ENCODE results near the gene VPS37C.

Gene VPS37C

GRCh38 chr11:61174273-61174672 is 13.0 kb upstream of the VPS37C start:
- TF ChIP-seq, protein P1, sequence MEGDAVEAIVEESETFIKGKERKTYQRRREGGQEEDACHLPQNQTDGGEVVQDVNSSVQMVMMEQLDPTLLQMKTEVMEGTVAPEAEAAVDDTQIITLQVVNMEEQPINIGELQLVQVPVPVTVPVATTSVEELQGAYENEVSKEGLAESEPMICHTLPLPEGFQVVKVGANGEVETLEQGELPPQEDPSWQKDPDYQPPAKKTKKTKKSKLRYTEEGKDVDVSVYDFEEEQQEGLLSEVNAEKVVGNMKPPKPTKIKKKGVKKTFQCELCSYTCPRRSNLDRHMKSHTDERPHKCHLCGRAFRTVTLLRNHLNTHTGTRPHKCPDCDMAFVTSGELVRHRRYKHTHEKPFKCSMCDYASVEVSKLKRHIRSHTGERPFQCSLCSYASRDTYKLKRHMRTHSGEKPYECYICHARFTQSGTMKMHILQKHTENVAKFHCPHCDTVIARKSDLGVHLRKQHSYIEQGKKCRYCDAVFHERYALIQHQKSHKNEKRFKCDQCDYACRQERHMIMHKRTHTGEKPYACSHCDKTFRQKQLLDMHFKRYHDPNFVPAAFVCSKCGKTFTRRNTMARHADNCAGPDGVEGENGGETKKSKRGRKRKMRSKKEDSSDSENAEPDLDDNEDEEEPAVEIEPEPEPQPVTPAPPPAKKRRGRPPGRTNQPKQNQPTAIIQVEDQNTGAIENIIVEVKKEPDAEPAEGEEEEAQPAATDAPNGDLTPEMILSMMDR (IDR thresholded peaks at IDR 0.05; ENCODE audit: low read depth, low read length, missing control alignments) = no peak
- no peak overlapping the region for H3K4me3 ChIP-seq (ENCODE audit: low read depth, low read length)
- in situ Hi-C loops (cut with HindIII; ENCODE audit: low sequenced_read_pairs) = no loop called here
- DNase-seq (ENCODE audit: low read depth) = no peak

DNA sequence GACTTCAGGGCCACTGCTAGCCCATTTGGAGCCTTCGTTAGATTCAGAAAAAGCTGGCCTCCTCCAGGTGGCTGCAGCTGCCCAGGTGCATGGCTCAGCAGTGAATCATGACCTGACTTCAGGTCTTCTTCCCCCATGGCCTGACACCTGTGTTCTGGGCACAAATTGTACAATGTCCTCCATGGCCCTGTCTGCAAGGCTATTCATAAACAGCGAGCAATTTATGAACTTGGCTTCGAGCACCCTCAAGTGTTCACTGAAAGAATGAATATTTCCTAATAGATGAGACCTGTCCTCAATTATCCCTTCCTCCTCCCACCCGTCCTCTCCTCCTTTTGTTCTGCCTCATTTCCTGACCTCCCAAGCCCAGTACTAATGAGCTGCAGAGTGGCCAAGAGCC is 12.2 kb upstream of the VPS37C start:
- no peak overlapping the region for H3K4me3 ChIP-seq (ENCODE audit: low read depth, low read length)
- in situ Hi-C loops (cut with HindIII; ENCODE audit: low sequenced_read_pairs) = no loop called here
- no peak for DNase-seq (ENCODE audit: low read depth)
- TF ChIP-seq, protein P1 (IDR thresholded peaks at IDR 0.05; ENCODE audit: low read depth, low read length, missing control alignments) = peak; percentile 5

GRCh38 chr11:61172888-61173287 is 11.7 kb upstream of the VPS37C start:
- in situ Hi-C loops (cut with HindIII; ENCODE audit: low sequenced_read_pairs) = no loop called here
- no peak for DNase-seq (ENCODE audit: low read depth)
- TF ChIP-seq, protein P1 (IDR thresholded peaks at IDR 0.05; ENCODE audit: low read depth, low read length, missing control alignments) = no peak
- H3K4me3 ChIP-seq (ENCODE audit: low read depth, low read length) = no peak overlapping the region

DNA sequence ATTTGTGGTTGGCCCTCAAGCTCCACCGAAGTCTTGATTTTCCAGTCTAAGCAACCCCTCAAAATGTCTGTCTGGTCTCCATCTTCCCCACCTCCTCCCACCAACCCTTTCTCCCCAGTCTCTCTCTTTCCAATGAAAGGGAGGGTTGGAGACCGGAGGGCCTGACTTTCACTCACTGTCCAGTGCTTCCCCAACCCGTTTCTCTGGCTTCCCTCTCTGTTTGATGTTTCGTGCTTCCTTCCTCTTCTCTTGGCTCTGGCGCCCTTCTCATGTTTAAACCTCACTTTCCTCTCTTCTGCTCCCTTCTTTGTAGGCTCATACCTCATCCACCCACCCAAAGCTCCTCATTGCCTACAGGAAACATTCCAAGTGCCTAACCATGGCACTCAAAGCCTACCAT is 11.1 kb upstream of the VPS37C start:
- TF ChIP-seq, protein P1 (IDR thresholded peaks at IDR 0.05; ENCODE audit: low read depth, low read length, missing control alignments) = no peak
- H3K4me3 ChIP-seq (ENCODE audit: low read depth, low read length) = no peak overlapping the region
- in situ Hi-C loops (cut with HindIII; ENCODE audit: low sequenced_read_pairs) = no loop called here
- no peak for DNase-seq (ENCODE audit: low read depth)

- in situ Hi-C loops (cut with HindIII; ENCODE audit: low sequenced_read_pairs) = no loop called here
These were observed 10.7 kb upstream of the VPS37C start for GRCh38 chr11:61171907-61172306.

DNA sequence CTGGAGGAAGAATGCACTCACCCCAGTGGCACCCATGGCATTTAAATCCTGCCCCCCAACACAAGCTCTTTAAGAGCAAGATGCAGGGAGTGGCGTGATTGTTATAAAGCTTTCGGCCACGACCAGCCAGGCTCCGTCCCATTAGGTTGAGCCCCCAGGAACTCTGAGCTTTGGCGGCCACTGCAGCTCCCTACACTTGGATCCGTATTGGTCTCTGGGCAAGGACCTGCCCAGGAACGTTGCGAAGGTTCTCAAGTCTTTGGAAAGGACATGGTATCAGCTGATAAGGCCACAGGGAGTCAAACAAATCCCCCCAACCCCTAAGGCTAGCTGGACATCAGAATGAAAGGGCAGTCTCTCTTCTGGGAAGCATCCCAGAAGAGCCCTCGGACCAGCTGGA is 9.3 kb upstream of the VPS37C start:
- H3K4me3 ChIP-seq (ENCODE audit: low read depth, low read length) = no peak overlapping the region
- in situ Hi-C loops (cut with HindIII; ENCODE audit: low sequenced_read_pairs) = no loop called here
- TF ChIP-seq, protein P1 (IDR thresholded peaks at IDR 0.05; ENCODE audit: low read depth, low read length, missing control alignments) = no peak
- no peak for DNase-seq (ENCODE audit: low read depth)

More at GRCh38 chr11:61171907-61172306, 10.7 kb upstream of the VPS37C start:
- no peak overlapping the region for H3K4me3 ChIP-seq (ENCODE audit: low read depth, low read length)
- no peak for DNase-seq (ENCODE audit: low read depth)
- TF ChIP-seq, protein P1 (IDR thresholded peaks at IDR 0.05; ENCODE audit: low read depth, low read length, missing control alignments) = no peak

GRCh38 chr11:61168800-61169199 is 7.6 kb upstream of the VPS37C start:
- TF ChIP-seq, protein P1 (IDR thresholded peaks at IDR 0.05; ENCODE audit: low read depth, low read length, missing control alignments) = no peak
- in situ Hi-C loops (cut with HindIII; ENCODE audit: low sequenced_read_pairs) = no loop called here
- DNase-seq (ENCODE audit: low read depth) = no peak

More at GRCh38 chr11:61168800-61169199, 7.6 kb upstream of the VPS37C start:
- no peak overlapping the region for H3K4me3 ChIP-seq (ENCODE audit: low read depth, low read length)
